Effector memory CD8-positive, alpha-beta T cell (primary cell): Measurements from ENCODE around the gene CD300LF.
A peak's percentile ranks its signal among the peaks of the same experiment; 100 is the strongest.

Experiments used
- ATAC-seq: fragments of 150-1000 bp; cut with Tn5 transposase; replicated peaks from 2 replicates; pipeline ENCODE4 v1.10.0; 2021; ENCODE audit warnings: mild to moderate bottlenecking, moderate library complexity
- DNase-seq, 3 experiments: peaks; one replicate each; pipeline ENCODE4 v3.0.0; 2021
- H3K27ac Mint-ChIP-seq, 2 donors: one replicate each; pipeline ENCODE4 v1.8.0; 2022; ENCODE audit warnings: mild to moderate bottlenecking in 2 of 2, mixed read lengths in 2 of 2, moderate library complexity in 2 of 2
- H3K27me3 Mint-ChIP-seq, 2 donors: one replicate each; pipeline ENCODE4 v1.8.0; 2022; ENCODE audit warnings: mixed read lengths in 2 of 2
- H3K36me3 Mint-ChIP-seq: one replicate; pipeline ENCODE4 v1.8.0; 2022; ENCODE audit warnings: mild to moderate bottlenecking, moderate library complexity, mixed read lengths; ENCODE audit not compliant: insufficient read depth
- H3K4me1 Mint-ChIP-seq, 2 donors: one replicate each; pipeline ENCODE4 v1.8.0; 2022; ENCODE audit warnings: low read depth in 2 of 2, mixed read lengths in 2 of 2
- H3K4me3 Mint-ChIP-seq, 2 donors: one replicate each; pipeline ENCODE4 v1.8.0; 2022; ENCODE audit warnings: mild to moderate bottlenecking in 2 of 2, mixed read lengths in 2 of 2, moderate library complexity in 2 of 2
- H3K9me3 Mint-ChIP-seq, 2 donors: one replicate each; pipeline ENCODE4 v1.8.0; 2022; ENCODE audit warnings: mixed read lengths in 2 of 2

The CD300LF gene

GRCh38 chr17:74752415-74752814 lies 39.7 kb upstream of the CD300LF start:
- Mint-ChIP-seq H3K4me1 (peaks cover 59 to 67% of the 10 kb centered on the region in 2 donors), H3K4me3 (peak overlapping the region; percentile 98 to 99), H3K27ac (peak overlapping the region; percentile 90 to 93), H3K36me3 (peaks cover 77% of the 10 kb centered on the region), H3K9me3 (no peaks in the 10 kb centered on the region), H3K27me3 (no peaks in the 10 kb centered on the region)
- ATAC-seq (no peak), DNase-seq (no peak)

DNA sequence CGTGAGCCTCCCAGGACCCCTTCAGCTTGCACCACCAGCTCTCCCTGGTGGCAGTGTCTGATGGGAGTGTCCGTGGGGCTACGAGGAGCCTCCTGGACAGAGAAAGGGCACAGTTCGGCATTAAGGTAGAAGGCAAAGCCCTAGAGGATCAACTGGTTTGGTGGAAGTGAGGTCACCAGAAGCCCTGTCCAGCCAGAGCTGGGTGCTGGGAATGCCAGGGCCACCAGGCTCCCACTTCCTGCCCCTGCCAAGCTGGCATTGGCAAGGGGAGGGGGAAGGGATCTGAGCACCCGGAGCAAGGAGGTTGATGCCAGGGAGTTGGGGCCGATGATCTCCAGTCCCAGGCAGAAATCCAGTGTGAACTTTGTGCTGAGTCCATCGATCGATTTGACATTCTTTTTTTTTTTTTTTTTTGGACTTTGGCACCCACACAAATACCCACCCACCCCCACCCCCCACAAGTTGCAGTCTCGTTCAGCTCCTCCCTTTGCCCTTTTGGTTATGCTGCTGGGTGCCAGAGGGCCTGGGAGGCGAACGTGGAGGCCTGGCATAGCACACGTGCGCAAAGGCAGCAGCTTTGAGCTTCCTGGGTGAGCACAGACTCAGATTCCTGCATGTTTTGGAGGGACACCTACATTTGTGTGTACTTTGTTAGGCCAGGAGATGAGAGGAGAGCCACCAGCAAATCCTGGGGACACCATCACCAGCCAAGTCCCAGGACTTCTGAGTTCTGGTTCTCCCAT lies 37.8 kb upstream of the CD300LF start:
- no peaks in the 10 kb centered on the region for H3K27me3 Mint-ChIP-seq
- H3K36me3 Mint-ChIP-seq, result peaks cover 70% of the 10 kb centered on the region
- H3K9me3 Mint-ChIP-seq, result no peaks in the 10 kb centered on the region
- ATAC-seq (no peak), DNase-seq (no peak)
- peaks cover 58 to 71% of the 10 kb centered on the region in 2 donors for H3K4me1 Mint-ChIP-seq
- peak overlapping the region; percentile 92 to 93 for H3K27ac Mint-ChIP-seq
- peak overlapping the region; percentile 98 to 99 for H3K4me3 Mint-ChIP-seq

- no peak for DNase-seq
- H3K4me1 Mint-ChIP-seq, result peaks cover 53 to 66% of the 10 kb centered on the region in 2 donors
- H3K36me3 Mint-ChIP-seq, result peaks cover 65% of the 10 kb centered on the region
- peak overlapping the region; percentile 92 to 93 for H3K27ac Mint-ChIP-seq
- H3K9me3 Mint-ChIP-seq, result no peaks in the 10 kb centered on the region
- no peaks in the 10 kb centered on the region for H3K27me3 Mint-ChIP-seq
- no peak for ATAC-seq
- H3K4me3 Mint-ChIP-seq, result peak overlapping the region; percentile 98 to 99
These were observed 37.3 kb upstream of the CD300LF start for GRCh38 chr17:74750039-74750326.

DNA sequence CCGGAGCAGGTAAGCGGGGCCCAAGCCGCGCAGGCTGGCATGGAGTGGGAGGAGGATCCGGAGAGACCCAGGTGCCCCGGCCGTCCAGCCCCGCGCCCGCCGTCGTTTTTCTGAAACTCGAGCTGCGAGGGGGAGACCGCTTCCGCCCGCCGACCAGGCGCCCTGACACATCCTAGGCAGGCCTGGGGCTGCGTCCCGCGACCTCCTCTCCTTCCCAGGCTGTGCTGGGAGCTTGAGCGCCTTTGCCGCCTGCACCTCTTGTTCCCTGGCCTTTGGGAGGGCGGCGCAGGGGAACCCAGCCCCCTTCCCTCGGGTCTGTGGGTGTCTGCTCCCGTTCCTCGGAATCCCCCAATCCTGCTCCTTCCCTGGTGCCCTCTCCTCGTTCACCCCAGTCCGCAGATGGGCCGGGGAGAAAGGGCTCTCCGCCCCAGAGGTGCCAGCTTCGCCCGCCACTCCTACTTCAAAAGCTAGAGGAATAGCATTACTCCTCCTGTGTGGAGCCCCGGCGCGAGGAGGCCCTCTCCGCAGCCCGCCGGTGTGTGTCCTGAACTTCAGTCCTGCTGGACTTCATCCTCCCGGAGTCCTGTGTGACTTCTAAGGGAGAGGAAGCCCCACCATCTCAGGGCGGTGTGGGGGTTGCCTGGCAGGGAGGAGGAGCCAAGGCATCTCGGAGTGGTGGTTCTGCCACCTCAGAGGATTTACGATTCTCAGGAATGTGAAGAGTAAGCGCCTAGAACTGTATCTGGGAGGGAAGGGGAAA lies 36.7 kb upstream of the CD300LF start:
- peak in 2 of 3 experiments; percentile 31 to 41 for DNase-seq
- Mint-ChIP-seq H3K27me3 (no peaks in the 10 kb centered on the region), H3K27ac (peak overlapping the region; percentile 92 to 93), H3K4me1 (peaks cover 53 to 66% of the 10 kb centered on the region in 2 donors), H3K36me3 (peaks cover 62% of the 10 kb centered on the region), H3K4me3 (peak overlapping the region; percentile 98 to 99), H3K9me3 (no peaks in the 10 kb centered on the region)
- ATAC-seq, result peak; percentile 3

DNA sequence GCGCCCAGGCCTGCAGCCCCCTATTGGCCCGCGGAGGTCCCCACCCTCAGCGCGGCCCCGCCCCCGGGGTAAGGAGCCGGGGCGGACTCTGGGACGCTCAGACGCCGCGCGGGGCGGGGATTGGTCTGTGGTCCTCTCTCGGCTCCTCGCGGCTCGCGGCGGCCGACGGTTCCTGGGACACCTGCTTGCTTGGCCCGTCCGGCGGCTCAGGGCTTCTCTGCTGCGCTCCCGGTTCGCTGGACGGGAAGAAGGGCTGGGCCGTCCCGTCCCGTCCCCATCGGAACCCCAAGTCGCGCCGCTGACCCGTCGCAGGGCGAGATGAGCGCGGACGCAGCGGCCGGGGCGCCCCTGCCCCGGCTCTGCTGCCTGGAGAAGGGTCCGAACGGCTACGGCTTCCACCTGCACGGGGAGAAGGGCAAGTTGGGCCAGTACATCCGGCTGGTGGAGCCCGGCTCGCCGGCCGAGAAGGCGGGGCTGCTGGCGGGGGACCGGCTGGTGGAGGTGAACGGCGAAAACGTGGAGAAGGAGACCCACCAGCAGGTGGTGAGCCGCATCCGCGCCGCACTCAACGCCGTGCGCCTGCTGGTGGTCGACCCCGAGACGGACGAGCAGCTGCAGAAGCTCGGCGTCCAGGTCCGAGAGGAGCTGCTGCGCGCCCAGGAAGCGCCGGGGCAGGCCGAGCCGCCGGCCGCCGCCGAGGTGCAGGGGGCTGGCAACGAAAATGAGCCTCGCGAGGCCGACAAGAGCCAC lies 36.0 kb upstream of the CD300LF start, which contains the start of gene NHERF1:
Gene NHERF1, plus strand, starts transcription at position 100 of the 750 bp plus-strand sequence. Its CDS starts 219 bp downstream, at position 319.
- peak; percentile 82 for ATAC-seq
- Mint-ChIP-seq H3K4me3 (peak within 1 kb of the TSS; percentile 98 to 99), H3K36me3 (peaks cover 62% of the 10 kb centered on the region), H3K9me3 (no peaks in the 10 kb centered on the region), H3K27ac (peak within 1 kb of the TSS; percentile 92 to 93), H3K27me3 (no peaks in the 10 kb centered on the region), H3K4me1 (peaks cover 56 to 66% of the 10 kb centered on the region in 2 donors)
- peak; percentile 89 to 94 (median 90) for DNase-seq

GRCh38 chr17:74748279-74748528 lies 35.5 kb upstream of the CD300LF start:
- Mint-ChIP-seq H3K36me3 (peaks cover 58% of the 10 kb centered on the region), H3K27me3 (no peaks in the 10 kb centered on the region), H3K27ac (peak overlapping the region; percentile 92 to 93), H3K9me3 (no peaks in the 10 kb centered on the region), H3K4me1 (peaks cover 56 to 66% of the 10 kb centered on the region in 2 donors), H3K4me3 (peak overlapping the region; percentile 98 to 99)
- DNase-seq (no peak), ATAC-seq (no peak)

DNA sequence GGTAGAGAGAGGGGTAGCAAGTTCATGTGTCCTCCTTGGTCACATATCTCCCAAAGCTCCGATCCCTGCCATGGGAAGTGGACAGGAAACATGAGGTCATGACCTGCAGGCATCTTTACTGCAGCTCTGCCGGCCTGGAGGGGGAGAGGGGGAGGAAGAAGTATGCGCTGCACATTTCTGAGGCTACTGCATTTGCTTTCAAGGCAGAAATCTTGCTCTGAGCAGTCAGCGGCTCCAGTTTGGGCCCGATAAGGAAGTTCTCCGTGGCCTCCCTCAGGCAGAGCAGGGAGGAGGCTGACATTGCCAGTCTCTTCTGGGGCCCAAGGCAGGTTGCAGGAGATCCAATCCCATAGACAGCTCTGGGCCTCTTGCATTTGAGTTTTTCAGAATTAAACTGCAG lies 34.2 kb upstream of the CD300LF start:
- Mint-ChIP-seq H3K4me1 (peaks cover 58 to 68% of the 10 kb centered on the region in 2 donors), H3K27ac (peak overlapping the region; percentile 32 to 68), H3K4me3 (peak overlapping the region; percentile 98 to 99), H3K9me3 (no peaks in the 10 kb centered on the region), H3K36me3 (peaks cover 50% of the 10 kb centered on the region), H3K27me3 (no peaks in the 10 kb centered on the region)
- ATAC-seq (no peak), DNase-seq (no peak)

DNA sequence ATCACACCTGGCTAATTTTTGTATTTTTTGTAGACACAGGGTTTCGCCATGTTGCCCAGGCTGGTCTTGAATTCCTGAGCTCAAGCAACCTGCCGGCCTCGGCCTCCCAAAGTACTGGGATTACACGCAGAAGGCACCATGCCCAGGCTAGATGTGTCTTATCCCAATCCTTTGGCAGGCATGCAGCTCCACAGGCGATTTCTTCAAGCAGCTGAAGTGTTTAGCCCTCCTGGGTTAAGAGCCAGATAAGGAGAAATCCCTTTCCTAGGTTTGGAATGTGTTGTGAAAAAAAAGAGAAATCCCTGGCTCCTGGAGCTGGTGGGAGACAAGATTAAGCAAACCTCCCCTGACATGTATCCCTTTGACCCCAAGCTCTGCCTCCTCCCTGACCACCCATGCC lies 33.7 kb upstream of the CD300LF start:
- no peaks in the 10 kb centered on the region for H3K9me3 Mint-ChIP-seq
- peak overlapping the region; percentile 32 to 68 for H3K27ac Mint-ChIP-seq
- ATAC-seq, result no peak
- H3K27me3 Mint-ChIP-seq, result no peaks in the 10 kb centered on the region
- H3K4me3 Mint-ChIP-seq, result peak overlapping the region; percentile 98 to 99
- H3K36me3 Mint-ChIP-seq, result peaks cover 44% of the 10 kb centered on the region
- H3K4me1 Mint-ChIP-seq, result peaks cover 58 to 69% of the 10 kb centered on the region in 2 donors
- DNase-seq, result no peak

- no peaks in the 10 kb centered on the region for H3K9me3 Mint-ChIP-seq
- peaks cover 37% of the 10 kb centered on the region for H3K36me3 Mint-ChIP-seq
- peak overlapping the region in 1 of 2 donors; percentile 29 for H3K4me3 Mint-ChIP-seq
- H3K4me1 Mint-ChIP-seq, result peaks cover 57 to 67% of the 10 kb centered on the region in 2 donors
- H3K27ac Mint-ChIP-seq, result peak overlapping the region; percentile 26 to 68
- H3K27me3 Mint-ChIP-seq, result no peaks in the 10 kb centered on the region
- no peak for DNase-seq
- no peak for ATAC-seq
These were observed 32.9 kb upstream of the CD300LF start for GRCh38 chr17:74745548-74746177.

- peak overlapping the region; percentile 77 to 85 for H3K27ac Mint-ChIP-seq
- H3K4me1 Mint-ChIP-seq, result peaks cover 60 to 71% of the 10 kb centered on the region in 2 donors
- DNase-seq (peak; percentile 85 to 90 (median 89)), ATAC-seq (peak; percentile 31)
- no peaks in the 10 kb centered on the region for H3K9me3 Mint-ChIP-seq
- no peaks in the 10 kb centered on the region for H3K27me3 Mint-ChIP-seq
- peak overlapping the region; percentile 86 to 92 for H3K4me3 Mint-ChIP-seq
- H3K36me3 Mint-ChIP-seq, result peaks cover 37% of the 10 kb centered on the region
These were observed 32.2 kb upstream of the CD300LF start for GRCh38 chr17:74744714-74745547.

- peak overlapping the region; percentile 77 to 85 for H3K27ac Mint-ChIP-seq
- peaks cover 66 to 70% of the 10 kb centered on the region in 2 donors for H3K4me1 Mint-ChIP-seq
- DNase-seq (no peak), ATAC-seq (no peak)
- no peaks in the 10 kb centered on the region for H3K27me3 Mint-ChIP-seq
- peaks cover 36% of the 10 kb centered on the region for H3K36me3 Mint-ChIP-seq
- no peaks in the 10 kb centered on the region for H3K9me3 Mint-ChIP-seq
- H3K4me3 Mint-ChIP-seq, result peak overlapping the region; percentile 86 to 92
These were observed 31.6 kb upstream of the CD300LF start for GRCh38 chr17:74744349-74744713.

DNA sequence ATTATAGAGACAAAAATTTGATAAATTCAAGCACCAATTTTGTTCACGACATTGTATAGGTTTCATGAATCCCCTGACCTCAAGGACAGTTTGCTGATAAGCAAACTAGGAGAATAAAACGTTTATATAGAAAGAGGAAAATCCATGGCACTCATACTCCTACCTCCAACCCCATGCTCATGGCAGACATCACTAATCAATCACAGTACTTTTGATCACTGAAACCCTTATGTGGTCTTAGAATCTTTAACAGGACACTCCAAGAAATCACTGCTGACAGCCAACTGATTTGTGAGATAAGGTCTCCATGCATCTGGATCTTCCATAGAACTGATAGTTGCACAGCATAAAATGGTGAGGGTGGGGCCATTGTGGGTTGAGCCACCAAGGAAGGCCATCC lies 31.0 kb upstream of the CD300LF start:
- Mint-ChIP-seq H3K36me3 (peaks cover 38% of the 10 kb centered on the region), H3K4me3 (peak overlapping the region; percentile 86 to 92), H3K4me1 (peaks cover 72 to 76% of the 10 kb centered on the region in 2 donors), H3K27ac (peak overlapping the region; percentile 85 to 89), H3K27me3 (no peaks in the 10 kb centered on the region), H3K9me3 (no peaks in the 10 kb centered on the region)
- DNase-seq, result no peak
- ATAC-seq, result no peak
